Fibroblast of skin of left biceps (primary cell): ENCODE data around the gene ZSWIM9.

Experiments used
- DNase-seq, 2 experiments: peaks; one replicate each; pipeline ENCODE4 v3.0.0-alpha.2; 2013; ENCODE audit warnings: low read depth in 2 of 2

ZSWIM9 gene

DNA sequence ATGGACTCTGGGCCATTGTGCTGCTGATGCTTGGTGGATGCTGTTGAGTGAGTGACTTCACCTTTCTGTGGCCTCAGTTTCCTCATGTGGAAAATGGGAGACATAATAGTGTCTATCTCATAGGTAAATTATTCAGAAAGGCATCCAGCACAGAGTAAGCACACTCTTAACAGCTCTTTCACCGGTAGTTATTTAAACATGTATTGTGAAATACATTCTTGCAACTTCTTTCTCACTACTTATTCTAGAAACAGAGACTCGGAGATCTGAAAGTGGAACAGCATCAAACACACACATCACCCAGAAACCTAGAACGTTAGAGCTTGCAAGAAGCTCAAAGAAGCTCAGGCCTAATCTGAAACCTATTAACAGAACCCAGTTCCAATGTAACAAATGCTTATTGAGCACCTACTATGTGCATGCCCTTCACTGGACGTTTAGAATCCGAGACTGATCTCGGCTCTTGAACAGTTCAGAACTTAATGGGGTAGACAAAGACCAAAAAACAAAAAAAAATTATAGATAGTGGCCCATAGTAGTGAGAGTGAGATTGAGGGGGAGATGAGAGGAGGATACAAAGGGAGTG, 4.1 kb downstream of the ZSWIM9 start:
- DNase-seq = no peak

DNA sequence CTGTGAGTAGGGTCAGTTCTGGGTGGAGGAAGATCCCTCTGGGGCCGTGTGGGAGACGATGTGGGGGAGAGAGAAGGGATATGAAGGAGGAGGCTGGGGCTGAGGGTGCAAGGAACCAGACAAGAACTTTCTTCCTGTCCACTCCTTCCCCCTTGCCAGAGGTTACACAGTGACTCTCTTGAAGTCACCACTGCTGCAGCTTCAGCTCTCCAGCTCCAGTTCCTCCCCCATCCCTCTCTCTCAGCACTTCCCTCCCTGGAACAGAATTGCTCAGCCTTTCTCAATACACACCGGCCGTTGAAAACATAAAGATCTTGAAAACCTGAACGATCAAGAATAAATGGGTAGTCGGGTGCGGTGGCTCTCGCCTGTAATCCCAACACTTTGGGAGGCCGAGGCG, 5.1 kb downstream of the ZSWIM9 start:
- DNase-seq = no peak

- DNase-seq = no peak
These were observed 5.7 kb downstream of the ZSWIM9 start for GRCh38 chr19:48176226-48176625.

DNA sequence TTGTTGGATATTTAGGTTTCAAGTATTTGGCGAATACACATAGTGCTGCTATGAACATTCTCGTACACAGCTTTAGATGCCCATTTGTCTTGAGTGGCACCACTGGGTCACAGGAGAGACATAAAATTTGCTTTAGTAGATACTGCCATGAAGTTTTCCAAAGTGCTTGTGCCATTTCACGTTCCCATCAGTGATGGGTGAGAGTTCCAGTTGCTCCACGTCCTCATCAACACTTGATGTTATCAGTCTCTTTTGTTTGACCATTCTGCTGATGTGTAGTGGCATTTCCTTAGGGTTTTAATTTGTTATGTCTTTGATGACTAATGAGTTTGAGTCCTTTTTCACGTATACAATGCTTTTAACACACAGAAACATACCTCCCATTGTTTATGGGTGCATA, 11.0 kb downstream of the ZSWIM9 start:
- DNase-seq = no peak

DNA sequence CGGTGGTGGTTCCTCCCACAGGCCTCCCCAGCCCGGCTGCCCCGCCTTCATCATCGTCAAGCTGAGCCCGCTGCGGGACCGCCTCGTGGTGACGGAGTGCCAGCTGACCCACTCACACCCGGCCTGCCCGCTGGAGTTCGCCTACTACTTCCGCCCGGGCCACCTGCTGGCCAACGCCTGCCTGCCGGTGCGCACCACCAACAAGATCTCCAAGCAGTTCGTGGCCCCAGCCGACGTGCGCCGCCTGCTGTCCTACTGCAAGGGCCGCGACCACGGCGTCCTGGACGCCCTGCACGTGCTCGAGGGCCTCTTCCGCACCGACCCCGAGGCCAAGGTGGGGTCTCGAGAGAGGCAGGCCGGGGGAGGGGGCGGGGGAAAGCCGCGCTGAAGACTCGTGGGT, 12.0 kb downstream of the ZSWIM9 start:
- DNase-seq = no peak

- no peak for DNase-seq
These were observed 12.9 kb downstream of the ZSWIM9 start for GRCh38 chr19:48183356-48183755.

DNA sequence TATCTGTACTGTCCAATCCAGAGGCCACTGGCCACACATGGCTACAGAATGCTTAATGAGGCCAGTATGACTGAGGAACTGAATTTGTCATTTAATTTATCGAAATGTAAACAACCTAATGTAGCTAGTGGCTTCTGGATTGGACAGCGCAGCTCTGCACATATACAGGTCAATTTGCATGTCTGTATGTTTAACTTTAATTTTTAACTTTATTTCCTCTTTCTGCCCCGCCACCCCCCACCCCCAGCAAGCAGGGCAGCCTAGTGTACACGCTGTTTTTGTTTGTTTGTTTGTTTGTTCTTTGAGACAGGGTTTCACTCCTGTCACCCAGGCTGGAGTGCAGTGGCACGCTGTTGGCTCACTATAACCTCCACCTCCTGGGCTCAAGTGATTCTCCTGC, 15.5 kb downstream of the ZSWIM9 start:
- DNase-seq = no peak

DNA sequence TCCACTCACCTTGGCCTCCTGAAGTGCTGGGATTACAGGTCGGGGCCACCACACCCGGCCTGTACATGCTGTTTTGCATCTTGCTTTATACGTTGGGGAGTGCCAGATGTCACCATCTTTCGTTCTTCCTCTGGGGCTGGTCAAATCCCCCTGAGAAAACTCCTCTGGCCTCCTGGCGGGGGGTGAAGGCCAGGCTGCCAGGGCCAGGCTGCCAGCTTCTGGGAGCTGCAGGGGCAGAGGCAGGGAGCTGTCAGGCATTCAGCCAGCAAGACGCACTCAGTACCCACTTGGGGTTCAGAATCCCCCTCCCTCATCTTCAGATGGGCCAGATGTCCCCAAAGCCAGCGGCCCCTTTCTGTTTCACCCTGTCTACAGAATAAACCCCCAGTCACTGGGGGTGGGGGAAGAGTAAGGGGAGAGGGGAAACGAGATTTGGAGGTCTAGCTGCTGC, 16.1 kb downstream of the ZSWIM9 start:
- no peak for DNase-seq

DNA sequence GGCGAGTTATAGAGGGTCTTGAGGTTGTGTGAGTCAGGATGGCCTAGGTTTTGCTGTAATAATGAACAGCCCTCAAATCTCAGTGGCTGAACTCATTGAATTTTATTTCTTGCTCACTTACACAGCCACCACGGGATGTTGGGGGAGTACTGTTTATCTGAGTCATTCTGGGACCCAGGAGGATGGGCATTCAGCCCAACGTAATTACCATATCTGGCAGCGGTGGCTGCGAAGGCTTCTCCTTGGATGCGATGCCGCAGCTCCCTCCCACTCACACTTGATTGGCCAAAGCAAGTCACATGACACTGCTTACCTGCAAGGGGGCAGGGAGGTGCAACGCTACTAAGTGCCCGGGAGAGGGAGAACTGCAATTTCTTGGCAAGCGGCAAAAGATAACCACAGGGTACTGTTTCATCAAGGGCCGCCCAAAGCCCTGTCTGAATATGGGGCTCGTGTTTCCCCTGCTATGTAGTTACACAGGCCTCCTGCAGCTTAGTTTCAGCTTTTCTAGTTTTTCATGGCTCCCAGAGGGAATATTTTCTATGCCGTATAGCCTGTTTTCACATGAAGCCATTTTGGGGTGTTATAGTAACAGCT, 19.9 kb downstream of the ZSWIM9 start:
- no peak for DNase-seq

GRCh38 chr19:48190885-48191284, 20.4 kb downstream of the ZSWIM9 start:
- DNase-seq = no peak

DNA sequence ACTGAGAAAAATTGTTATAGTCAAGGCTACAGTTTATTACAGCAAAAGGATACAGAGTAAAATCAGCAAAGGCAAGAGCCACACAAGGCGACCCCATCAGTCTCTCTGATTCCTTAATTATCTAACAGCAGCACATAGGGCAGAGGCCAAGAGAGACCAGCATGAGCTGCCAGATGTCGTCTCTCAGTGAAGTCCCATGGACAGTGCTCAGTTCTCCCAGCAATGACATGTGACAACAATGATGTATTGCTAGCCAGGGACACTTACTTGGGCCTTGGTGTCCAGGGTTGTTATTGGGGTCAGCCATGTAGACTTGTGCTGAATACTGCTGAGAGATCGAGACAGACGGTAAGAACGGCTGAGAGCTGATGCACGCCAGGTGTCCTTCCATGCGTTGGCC, 22.3 kb downstream of the ZSWIM9 start:
- no peak for DNase-seq

GRCh38 chr19:48194041-48194843, 23.8 kb downstream of the ZSWIM9 start:
- no peak for DNase-seq

DNA sequence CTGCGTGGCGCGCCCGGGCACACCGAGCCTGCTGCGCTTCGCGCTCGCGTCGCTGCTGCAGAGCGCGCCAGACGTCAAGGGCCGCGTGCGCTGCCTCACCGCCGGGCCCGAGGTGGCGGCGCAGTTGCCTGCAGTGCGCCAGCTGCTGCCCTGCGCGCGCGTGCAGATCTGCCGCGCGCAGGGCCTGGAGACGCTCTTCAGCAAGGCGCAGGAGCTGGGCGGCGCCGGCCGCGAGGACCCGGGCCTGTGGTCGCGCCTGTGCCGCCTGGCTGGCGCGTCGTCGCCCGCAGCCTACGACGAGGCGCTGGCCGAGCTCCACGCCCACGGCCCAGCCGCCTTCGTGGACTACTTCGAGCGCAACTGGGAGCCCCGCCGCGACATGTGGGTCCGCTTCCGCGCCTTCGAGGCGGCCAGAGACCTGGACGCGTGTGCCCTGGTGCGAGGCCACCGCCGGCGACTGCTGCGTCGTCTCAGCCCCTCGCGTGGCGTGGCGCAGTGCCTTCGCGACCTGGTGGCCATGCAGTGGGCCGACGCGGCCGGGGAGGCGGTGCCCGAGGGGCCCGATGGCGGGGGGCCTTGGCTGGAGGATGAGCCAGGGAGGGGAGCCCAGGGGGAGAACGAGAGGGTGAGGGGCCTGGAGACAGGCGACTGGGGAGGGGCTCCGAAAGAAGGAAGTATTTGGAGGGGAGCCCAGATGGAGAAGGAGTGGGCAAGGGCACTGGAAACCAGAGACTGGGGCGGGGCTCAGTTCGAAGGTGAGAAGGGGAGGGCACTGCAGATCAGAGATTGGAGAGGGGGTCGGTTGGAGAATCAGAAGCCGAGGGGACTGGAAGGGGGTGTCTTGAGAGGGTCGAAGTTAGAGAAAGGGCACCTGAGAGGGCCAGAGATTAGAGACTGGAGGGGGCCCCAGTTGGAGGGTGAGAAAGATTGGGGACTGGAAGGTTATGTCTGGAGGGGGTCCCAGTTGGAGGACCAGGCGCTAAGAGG, 24.7 kb downstream of the ZSWIM9 start:
- no peak for DNase-seq

- DNase-seq = no peak
These were observed 25.9 kb downstream of the ZSWIM9 start for GRCh38 chr19:48196321-48196763.

DNA sequence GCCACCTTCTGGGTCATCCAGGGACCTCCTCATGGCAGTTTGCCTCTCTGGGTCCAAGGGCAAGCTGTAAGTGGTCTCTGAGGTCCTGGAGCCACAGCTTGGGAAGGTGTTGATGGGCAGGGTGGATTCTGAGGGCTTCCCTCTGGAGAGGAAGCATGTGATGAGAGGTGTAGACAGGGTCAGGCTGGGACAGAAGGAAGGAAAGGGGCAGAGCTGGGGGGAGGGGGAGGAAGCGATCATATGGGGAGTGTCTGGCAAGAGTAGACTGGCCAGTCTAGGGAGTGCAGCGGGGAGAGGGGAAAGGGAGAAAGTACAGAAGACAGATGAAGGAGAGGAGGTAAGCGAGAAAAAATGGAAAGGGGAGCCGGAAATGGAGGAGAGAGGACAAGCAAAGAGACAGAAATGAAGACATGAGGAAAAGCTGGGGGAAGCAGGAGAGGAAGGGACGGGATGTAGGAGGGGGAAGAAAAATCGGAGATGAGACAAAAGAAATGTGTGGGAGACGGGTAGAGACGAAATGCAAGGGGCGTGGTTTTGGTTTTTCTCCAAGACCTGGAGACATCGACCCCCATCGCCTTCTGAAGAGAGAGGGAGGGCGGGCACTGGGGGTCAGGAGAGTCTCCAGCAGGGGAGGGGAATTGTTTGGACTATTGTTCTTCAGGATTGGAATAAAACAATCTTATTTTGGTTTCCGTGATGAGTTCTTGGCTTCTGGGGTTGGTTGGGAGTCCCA, 26.6 kb downstream of the ZSWIM9 start:
- DNase-seq = no peak

DNA sequence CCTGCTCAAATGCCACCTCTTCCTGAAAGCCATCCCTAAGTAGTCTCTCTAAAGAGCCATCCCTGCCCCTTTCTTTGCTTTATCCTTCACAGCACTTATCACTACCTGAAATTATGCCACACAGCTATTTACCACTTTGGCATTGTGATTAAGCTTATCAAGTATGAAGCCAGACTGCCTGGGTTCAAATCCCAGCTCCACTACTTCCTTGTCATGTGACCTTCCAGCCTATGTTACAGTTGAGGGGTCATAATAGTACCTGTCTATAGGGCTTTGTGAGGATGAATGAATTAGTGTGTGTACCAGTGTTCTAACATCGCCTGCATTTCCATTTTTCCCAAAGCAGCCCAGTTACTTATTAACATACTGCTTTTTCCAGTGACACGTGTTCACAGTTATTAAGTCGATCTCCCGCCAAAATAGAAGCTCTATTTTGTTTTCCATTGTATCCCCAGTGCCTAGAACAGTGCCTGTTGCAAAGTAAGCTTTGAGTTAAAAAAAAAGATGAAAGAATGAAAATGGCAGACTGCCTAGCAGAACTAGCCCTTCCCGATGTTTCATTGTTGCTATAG, 32.8 kb downstream of the ZSWIM9 start:
- DNase-seq = no peak

- DNase-seq = peak; percentile 75 to 80
These were observed 33.5 kb downstream of the ZSWIM9 start for GRCh38 chr19:48203794-48204628.

GRCh38 chr19:48206397-48207093, 36.1 kb downstream of the ZSWIM9 start:
- DNase-seq = no peak

DNA sequence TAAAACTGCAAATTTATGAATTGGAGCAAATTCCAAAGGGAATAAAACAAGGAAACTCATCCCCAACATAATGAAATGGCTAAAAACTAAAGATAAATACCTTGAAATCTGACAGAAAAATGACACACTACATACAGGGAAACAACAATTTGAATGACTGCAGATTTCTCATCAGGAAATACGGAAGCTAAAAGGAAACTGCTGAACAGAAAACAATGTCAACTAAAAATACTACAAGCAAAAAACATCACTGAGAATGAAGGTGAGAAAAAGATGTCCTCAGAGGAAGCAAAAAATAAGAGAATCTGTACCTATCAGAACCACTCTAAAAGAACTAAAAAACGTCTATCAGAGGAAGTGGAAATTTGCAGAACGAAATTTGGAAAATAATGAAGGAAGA, 39.5 kb downstream of the ZSWIM9 start:
- no peak for DNase-seq
